ENCODE measurements around the gene MEP1B.
"Not testable (repeated sequence)": the region's sequence is repeated elsewhere in the genome, so short reads cannot be mapped to it uniquely, and the experiment has no call there.

Gene MEP1B

DNA sequence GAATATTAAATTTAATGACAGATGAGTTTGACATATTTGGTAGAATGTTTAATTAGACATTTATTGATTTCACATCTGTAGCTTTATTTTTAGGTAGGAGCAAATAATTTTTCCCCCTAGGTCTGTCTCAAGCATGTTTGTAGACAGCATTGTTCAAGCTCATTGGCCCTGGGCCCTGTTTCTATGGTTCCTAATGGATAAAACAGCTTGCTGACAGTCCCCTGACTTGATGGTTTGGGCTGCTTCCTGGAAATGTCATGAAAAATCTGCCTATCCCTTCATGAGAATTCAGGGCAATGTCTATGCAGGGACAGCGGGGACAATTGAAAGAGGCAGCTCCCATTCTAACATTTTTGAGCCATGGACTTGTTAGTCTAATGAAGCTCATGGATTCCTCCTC lies 14.6 kb upstream of the MEP1B start:
- no peaks in the 10 kb centered on the region; the same call in 1 of the 2 replicates for H3K27me3 ChIP-seq (replicated peaks; ENCODE audit: control insufficient read depth, insufficient read depth, low read length)
- TF ChIP-seq, protein P1, sequence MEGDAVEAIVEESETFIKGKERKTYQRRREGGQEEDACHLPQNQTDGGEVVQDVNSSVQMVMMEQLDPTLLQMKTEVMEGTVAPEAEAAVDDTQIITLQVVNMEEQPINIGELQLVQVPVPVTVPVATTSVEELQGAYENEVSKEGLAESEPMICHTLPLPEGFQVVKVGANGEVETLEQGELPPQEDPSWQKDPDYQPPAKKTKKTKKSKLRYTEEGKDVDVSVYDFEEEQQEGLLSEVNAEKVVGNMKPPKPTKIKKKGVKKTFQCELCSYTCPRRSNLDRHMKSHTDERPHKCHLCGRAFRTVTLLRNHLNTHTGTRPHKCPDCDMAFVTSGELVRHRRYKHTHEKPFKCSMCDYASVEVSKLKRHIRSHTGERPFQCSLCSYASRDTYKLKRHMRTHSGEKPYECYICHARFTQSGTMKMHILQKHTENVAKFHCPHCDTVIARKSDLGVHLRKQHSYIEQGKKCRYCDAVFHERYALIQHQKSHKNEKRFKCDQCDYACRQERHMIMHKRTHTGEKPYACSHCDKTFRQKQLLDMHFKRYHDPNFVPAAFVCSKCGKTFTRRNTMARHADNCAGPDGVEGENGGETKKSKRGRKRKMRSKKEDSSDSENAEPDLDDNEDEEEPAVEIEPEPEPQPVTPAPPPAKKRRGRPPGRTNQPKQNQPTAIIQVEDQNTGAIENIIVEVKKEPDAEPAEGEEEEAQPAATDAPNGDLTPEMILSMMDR (IDR thresholded peaks at IDR 0.05; ENCODE audit: insufficient read depth, low read length, poor library complexity, severe bottlenecking), result no peak
- DNase-seq (ENCODE audit: extremely low read depth, insufficient read length), result no peak
- no peak overlapping the region for H3K4me3 ChIP-seq (replicated peaks; ENCODE audit: low read depth, low read length)
- no peaks in the 10 kb centered on the region for H3K36me3 ChIP-seq (ENCODE audit: control insufficient read depth, insufficient read depth, low read length)

DNA sequence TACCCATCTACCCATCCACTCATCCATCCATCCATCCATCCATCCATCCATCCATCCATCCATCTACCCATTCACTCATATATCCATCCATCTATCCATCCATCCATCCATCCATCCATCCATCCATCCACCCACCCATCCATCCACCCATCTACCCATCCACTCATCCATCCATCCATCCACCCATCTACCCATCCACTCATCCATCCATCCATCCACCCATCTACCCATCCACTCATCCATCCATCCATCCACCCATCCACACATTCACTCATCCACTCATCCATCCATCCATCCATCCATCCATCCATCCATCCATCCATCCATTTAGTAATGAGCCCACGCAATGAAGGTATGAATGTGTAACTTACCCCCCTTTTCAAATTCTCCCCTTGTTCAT lies 13.1 kb upstream of the MEP1B start:
- H3K36me3 ChIP-seq (ENCODE audit: control insufficient read depth, insufficient read depth, low read length); H3K27me3 ChIP-seq (replicated peaks; ENCODE audit: control insufficient read depth, insufficient read depth, low read length); DNase-seq (ENCODE audit: extremely low read depth, insufficient read length); H3K4me3 ChIP-seq (replicated peaks; ENCODE audit: low read depth, low read length): not testable (repeated sequence)

DNA sequence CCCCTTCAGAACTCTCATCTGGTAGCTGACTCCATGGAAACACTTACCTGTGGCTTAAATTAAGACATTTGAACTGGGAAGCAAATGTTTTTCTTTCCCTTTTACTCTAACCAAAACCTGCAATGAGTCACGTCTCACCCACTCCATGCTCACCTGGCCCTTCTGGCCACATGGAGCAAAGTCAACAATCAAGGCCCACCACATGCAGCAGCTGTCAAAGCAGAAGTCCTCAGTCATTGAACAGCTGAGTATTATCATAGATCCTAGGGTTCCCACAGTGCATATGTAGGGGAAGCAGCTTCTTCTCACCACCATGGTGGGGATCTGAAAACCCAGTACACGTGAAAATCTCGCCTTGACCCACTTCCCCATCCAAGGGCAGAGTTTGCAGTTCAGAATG lies 12.3 kb upstream of the MEP1B start:
- no peaks in the 10 kb centered on the region for H3K36me3 ChIP-seq (ENCODE audit: control insufficient read depth, insufficient read depth, low read length)
- no peak overlapping the region for H3K4me3 ChIP-seq (replicated peaks; ENCODE audit: low read depth, low read length)
- TF ChIP-seq, protein P1 (IDR thresholded peaks at IDR 0.05; ENCODE audit: insufficient read depth, low read length, poor library complexity, severe bottlenecking), result no peak
- no peaks in the 10 kb centered on the region; the same call in 1 of the 2 replicates for H3K27me3 ChIP-seq (replicated peaks; ENCODE audit: control insufficient read depth, insufficient read depth, low read length)
- DNase-seq (ENCODE audit: extremely low read depth, insufficient read length), result no peak

DNA sequence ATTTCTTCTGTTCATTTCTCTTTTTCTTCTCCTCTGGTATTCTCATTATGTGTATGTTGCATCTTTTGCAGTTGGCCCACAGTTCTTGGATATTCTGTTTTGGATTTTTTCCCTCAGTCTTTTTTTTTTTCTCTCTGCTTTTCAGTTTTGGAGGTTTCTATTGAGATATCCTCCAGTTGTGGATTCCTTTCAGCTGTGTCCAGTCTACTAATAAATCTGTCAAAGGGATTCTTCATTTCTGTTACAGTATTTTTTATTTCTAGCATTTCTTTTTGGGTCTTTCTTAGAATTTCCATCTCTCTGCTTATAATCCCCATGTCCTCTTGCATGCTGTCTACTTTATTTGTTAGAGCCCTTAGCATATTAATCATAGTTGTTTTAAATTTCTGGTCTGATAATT lies 6.3 kb upstream of the MEP1B start:
- DNase-seq (ENCODE audit: extremely low read depth, insufficient read length), result no peak
- Histone ChIP-seq H3K4me3 (replicated peaks; ENCODE audit: low read depth, low read length) (no peak overlapping the region), H3K27me3 (replicated peaks; ENCODE audit: control insufficient read depth, insufficient read depth, low read length) (no peaks in the 10 kb centered on the region), H3K36me3 (ENCODE audit: control insufficient read depth, insufficient read depth, low read length) (no peaks in the 10 kb centered on the region)
- TF ChIP-seq, protein P1 (IDR thresholded peaks at IDR 0.05; ENCODE audit: insufficient read depth, low read length, poor library complexity, severe bottlenecking), result no peak

DNA sequence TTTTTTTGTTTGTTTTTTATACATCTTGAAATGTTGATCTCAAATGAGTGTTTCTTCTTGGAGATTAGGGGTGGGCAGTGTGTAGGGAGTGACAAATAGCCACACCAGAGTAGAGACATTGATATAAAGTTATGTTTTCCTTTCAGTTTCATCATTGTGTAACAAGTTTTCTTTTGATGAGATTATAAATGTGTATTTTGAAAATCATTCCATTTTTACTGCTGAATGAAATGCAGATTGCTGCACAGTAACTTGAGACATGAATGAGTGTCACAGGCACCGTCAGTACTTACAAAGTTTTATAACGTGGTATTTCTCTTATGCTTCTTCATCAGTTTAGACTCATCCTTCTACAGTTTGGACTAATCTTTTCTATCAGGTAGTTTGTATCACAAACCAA lies 370 bp downstream of the MEP1B start:
- TF ChIP-seq, protein P1 (IDR thresholded peaks at IDR 0.05; ENCODE audit: insufficient read depth, low read length, poor library complexity, severe bottlenecking), result no peak
- Histone ChIP-seq H3K4me3 (replicated peaks; ENCODE audit: low read depth, low read length) (no peak overlapping the region), H3K36me3 (ENCODE audit: control insufficient read depth, insufficient read depth, low read length) (no peaks in the 10 kb centered on the region), H3K27me3 (replicated peaks; ENCODE audit: control insufficient read depth, insufficient read depth, low read length) (no peaks in the 10 kb centered on the region)
- no peak for DNase-seq (ENCODE audit: extremely low read depth, insufficient read length)

DNA sequence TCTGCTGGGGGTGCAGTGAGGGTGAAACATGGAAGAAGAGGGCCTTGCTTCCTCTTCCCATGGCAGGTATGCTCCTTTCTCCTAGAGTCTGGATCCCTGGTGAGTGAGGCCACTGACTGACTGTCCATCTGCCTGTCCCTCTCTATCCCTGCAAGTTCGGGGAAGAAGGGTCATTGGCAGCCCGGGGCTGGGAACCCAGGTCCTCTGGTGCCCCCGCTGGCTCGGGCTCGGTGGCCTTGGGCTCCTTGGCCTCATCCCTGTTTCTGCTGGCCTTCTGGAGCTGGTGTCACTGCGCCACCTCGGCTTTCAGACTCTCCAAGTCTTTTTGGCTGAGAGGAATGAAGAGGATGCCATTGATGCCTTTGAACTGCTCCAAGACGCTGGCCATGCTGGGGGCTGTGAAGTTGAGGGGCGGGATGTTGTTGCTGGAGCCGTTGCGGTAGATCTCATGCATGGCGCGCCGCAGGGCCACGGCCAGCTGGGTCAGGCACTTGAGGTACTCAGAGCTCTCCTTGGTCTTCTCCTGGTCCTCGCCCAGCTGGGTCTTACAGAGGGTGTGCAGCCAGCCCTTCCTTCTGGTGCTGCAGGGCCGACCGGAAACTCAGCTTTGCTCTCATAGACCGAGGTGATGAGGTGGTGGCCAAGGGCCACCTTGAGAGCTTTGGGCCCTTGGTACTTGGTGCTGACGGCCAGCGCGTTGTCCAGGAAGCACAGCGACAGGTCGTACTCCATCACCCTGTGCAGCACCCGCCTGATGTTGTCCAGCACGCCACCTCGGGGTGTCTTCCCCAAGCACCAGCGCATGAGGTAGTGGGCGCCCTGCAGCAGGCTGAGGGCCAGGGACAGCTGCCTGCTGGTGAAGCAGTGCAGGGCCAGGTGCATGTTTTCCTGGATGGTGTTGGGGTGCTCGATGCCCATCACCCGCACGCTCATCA lies 6.3 kb downstream of the MEP1B start:
- Histone ChIP-seq H3K4me3 (replicated peaks; ENCODE audit: low read depth, low read length) (no peak overlapping the region), H3K27me3 (replicated peaks; ENCODE audit: control insufficient read depth, insufficient read depth, low read length) (no peaks in the 10 kb centered on the region; the same call in 1 of the 2 replicates), H3K36me3 (ENCODE audit: control insufficient read depth, insufficient read depth, low read length) (no peaks in the 10 kb centered on the region)
- TF ChIP-seq, protein P1 (IDR thresholded peaks at IDR 0.05; ENCODE audit: insufficient read depth, low read length, poor library complexity, severe bottlenecking), result no peak
- DNase-seq (ENCODE audit: extremely low read depth, insufficient read length), result no peak

All from GM06990 (cell line).